Hematopoietic multipotent progenitor cell treated with erythropoietin and hydrocortisone succinate and interleukin-3 and kit ligand, for 17 days (in vitro differentiated cells): Measurements from ENCODE around the gene MRPL37.

Experiments
- DNase-seq: peaks from one replicate; pipeline ENCODE4 v3.0.0-alpha.2; 2015; ENCODE audit warnings: low spot score

Gene MRPL37

DNA sequence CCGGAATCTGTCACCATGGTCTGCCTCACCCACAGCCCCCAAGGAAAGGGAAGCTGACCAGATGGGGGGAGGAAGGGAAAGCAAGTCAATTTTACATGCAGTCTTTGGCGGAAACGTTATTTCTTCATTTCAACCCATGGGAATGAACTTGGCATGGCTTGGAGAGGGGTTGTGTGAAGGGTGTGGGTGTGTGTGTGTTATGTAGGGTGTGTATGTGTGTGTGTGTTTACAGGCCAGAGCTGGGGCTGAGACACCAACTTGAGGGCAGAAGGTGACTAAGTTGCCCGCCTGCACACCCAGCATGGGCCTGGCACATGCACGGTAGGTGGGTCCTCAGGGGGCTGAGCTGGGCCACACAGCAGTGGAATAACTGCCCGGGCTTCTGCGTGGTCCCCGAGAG is 65.2 kb downstream of the MRPL37 start:
- no peak for DNase-seq

GRCh38 chr1:54265659-54266058 is 65.7 kb downstream of the MRPL37 start:
- no peak for DNase-seq

GRCh38 chr1:54266195-54266594 is 66.2 kb downstream of the MRPL37 start:
- no peak for DNase-seq

DNA sequence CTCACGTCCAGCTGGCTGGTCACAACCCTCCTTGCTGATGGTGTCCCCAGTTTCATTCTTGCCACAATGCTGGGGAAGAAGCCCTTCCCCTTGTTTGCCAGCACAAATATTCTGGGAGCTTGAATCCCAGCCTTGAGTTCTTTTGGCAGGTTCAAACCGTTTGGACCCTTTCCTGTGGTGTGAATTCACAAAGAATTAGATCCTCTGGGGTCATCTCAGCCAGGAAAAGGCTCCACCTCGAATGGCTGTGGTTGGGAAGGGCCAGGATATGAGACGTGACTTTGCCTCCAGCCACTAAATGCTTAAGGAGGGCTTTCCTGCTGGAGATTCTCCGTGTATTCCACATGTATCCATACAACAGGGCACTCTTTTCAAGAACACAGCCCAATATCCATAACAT is 66.9 kb downstream of the MRPL37 start:
- DNase-seq = no peak
